GM12873 (cell line): ENCODE data around the gene MEST.

Experiments
- TF ChIP-seq, protein P1 (sequence below): IDR thresholded peaks from 2 replicates; pipeline ENCODE4 v1.5.1; 2012; ENCODE audit warnings: low read depth, mild to moderate bottlenecking, moderate library complexity, low read length, control low read depth; ENCODE audit not compliant: insufficient read depth; ENCODE audit errors: missing control alignments

The MEST gene

GRCh38 chr7:130486114-130486953, 5.6 kb upstream of the MEST start:
- TF ChIP-seq, protein P1, sequence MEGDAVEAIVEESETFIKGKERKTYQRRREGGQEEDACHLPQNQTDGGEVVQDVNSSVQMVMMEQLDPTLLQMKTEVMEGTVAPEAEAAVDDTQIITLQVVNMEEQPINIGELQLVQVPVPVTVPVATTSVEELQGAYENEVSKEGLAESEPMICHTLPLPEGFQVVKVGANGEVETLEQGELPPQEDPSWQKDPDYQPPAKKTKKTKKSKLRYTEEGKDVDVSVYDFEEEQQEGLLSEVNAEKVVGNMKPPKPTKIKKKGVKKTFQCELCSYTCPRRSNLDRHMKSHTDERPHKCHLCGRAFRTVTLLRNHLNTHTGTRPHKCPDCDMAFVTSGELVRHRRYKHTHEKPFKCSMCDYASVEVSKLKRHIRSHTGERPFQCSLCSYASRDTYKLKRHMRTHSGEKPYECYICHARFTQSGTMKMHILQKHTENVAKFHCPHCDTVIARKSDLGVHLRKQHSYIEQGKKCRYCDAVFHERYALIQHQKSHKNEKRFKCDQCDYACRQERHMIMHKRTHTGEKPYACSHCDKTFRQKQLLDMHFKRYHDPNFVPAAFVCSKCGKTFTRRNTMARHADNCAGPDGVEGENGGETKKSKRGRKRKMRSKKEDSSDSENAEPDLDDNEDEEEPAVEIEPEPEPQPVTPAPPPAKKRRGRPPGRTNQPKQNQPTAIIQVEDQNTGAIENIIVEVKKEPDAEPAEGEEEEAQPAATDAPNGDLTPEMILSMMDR = peak; percentile 71

DNA sequence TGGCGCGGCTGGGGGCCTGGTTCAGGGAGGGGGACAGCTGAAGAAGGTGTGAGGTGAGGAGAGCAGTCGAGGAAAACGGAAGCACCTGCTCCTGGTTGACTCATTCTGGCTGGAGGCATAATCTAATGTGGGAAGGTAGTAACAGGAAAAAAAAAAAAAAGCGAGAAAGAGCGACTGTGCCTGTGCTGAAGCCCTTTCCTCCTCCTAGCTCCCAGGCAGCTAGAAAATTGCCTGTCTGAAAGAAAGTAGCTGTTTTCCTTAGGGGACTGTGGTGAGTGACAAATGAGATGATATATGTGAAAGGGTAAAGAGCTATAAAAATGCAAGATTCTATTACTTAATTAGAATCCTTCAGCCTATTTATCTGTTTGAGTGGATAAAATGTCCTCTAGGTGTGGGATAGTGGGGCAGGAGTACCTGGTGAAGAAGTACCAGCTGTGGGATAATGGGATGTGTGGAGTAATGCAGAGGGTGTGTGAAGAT, 4.9 kb upstream of the MEST start:
- TF ChIP-seq, protein P1 = no peak

- TF ChIP-seq, protein P1 = no peak
These were observed 3.3 kb upstream of the MEST start for GRCh38 chr7:130488392-130489139.

GRCh38 chr7:130489140-130489983, 2.5 kb upstream of the MEST start:
- TF ChIP-seq, protein P1 = no peak

DNA sequence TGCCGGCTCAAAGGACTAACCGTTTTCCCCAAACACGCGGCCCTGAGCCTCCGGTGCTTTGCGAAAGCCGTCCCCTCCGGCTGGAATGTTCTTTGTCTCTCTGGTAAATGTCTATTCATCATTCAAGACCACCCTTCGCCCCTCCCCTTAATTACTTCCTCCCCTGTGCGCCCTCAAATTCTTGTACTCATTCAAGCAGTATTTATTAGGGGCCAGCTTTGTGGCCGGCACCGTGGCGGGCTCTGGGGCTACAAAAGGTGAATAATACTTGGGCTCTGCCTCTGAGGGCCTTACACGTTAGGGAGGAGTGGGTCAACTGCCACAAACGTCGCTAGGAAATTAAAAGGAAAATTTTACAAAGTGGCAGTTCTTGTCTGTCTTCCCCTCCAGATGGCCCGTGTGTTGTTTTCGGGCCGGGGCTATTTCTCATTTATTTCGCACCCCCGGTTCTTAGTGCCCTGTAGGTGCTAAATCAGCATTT, 1.5 kb upstream of the MEST start:
- TF ChIP-seq, protein P1 = no peak

DNA sequence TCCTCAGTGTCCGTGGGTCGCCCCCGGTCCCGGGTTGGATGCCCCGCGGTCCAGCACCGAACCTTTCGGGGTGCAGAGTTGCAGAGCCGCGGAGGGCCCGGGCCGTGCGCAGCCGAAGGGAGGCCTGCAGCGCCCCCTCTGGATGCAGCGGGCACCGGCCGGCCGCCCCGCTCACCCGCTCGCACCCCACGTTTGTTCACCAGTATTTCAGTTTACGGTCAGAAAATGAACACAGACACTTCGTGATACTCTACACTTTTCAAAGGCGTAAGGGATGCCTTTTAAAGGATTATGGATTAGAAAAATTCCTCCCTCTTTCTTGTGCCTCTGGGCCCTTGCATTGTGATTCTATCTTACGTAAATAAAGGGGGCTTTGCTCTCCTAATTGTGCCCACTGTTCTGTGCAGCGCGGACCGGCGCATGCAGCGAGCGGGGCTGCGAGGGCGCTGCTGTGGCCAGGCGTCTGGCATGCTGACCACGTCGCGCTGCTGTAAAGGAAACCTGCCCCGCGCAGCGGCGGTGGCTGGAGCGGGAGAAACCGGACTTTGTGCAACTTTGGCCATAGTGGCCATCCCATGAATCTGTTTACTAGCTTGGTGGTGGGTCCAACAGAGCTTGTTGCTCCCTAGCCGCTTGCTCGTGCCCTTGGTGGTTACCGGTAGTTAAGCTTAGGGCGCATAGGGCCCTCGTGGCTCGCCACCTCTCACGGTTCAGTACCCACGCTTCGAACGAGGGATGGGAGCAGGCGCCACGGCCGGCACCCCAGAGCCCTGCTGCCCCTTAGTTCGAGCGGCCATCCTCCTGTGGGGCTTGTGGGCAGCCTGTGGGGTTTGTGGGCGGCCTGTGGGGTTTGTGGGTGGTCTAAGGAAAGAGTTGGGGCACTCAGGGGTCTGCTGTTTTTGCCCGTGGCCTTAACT, 739 bp upstream of the MEST start:
- TF ChIP-seq, protein P1 = peak; percentile 63
